ENCODE data around the gene ENO2.

- no peak for TF ChIP-seq POLR2A (IDR thresholded peaks at IDR 0.05)
- TF ChIP-seq CTCF (IDR thresholded peaks at IDR 0.05): no peak
Measured at GRCh38 chr12:6932766-6933165, 18.4 kb downstream of the ENO2 start.
